ENCODE data around the gene CLNS1A.

DNA sequence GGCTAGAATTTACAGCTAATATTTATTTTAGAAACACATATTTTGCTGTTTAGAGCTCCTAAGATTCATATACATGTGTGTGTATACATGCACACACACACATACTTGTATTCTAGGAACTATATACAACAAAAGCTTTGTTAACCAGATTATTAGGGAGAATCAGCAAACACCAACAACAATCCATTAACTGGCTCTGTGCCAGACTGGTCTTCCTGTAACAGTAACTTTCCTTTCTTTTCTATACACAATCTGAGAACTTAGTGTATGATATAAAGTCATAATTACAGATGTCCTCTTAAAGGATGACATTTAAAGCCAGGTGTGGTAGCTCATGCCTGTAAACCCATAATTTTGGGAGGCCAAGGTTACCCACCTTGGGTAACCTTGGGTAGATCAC, 49.5 kb upstream of the CLNS1A start:
- TF ChIP-seq, protein P1, sequence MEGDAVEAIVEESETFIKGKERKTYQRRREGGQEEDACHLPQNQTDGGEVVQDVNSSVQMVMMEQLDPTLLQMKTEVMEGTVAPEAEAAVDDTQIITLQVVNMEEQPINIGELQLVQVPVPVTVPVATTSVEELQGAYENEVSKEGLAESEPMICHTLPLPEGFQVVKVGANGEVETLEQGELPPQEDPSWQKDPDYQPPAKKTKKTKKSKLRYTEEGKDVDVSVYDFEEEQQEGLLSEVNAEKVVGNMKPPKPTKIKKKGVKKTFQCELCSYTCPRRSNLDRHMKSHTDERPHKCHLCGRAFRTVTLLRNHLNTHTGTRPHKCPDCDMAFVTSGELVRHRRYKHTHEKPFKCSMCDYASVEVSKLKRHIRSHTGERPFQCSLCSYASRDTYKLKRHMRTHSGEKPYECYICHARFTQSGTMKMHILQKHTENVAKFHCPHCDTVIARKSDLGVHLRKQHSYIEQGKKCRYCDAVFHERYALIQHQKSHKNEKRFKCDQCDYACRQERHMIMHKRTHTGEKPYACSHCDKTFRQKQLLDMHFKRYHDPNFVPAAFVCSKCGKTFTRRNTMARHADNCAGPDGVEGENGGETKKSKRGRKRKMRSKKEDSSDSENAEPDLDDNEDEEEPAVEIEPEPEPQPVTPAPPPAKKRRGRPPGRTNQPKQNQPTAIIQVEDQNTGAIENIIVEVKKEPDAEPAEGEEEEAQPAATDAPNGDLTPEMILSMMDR (IDR thresholded peaks at IDR 0.05) = no peak
- no peak for TF ChIP-seq POLR2A (IDR thresholded peaks at IDR 0.05)
